HepG2 (cell line): ENCODE data around the gene ABHD12. TPM values are rescaled to one million over a fixed set of nuclear protein-coding genes. Genes with fewer than 3 reads are reported as not detected.

Experiments used
- AGO2 ChIP-seq: fragments of 200-400 bp; formaldehyde crosslinking; optimal IDR thresholded peaks from 2 replicates; pipeline ENCODE3; 2017; ENCODE audit warnings: mild to moderate bottlenecking, low read depth, low read length, moderate library complexity
- ESRRA ChIP-seq: sonication (generic); formaldehyde crosslinking; IDR thresholded peaks from 2 replicates; pipeline ENCODE4 v1.5.1; 2020; ENCODE audit warnings: mild to moderate bottlenecking, low read depth, missing genetic modification reagents
- HHEX ChIP-seq: IDR thresholded peaks from 2 replicates; pipeline ENCODE4 v1.6.1; 2016; ENCODE audit warnings: control low read depth
- HNRNPH1 ChIP-seq: fragments of 200-400 bp; formaldehyde crosslinking; optimal IDR thresholded peaks from 2 replicates; pipeline ENCODE3; 2017; ENCODE audit warnings: mild to moderate bottlenecking, low read depth, low read length
- HNRNPK ChIP-seq: fragments of 200-400 bp; formaldehyde crosslinking; IDR thresholded peaks from 2 replicates; pipeline ENCODE4 v1.6.1; 2018; ENCODE audit warnings: low read length, low read depth, moderate library complexity, mild to moderate bottlenecking; ENCODE audit not compliant: poor library complexity, severe bottlenecking
- NR2F6 ChIP-seq, 2 experiments: IDR thresholded peaks; 2 replicates each; pipeline ENCODE4 v1.6.1; 2016; ENCODE audit warnings: antibody characterized with exemption in 1 of 2, mild to moderate bottlenecking in 1 of 2
- PHF8 ChIP-seq: sonication (generic); formaldehyde crosslinking; IDR thresholded peaks from 2 replicates; pipeline ENCODE4 v1.5.0; 2020; ENCODE audit warnings: missing genetic modification reagents
- SOX6 ChIP-seq, 2 experiments: fragments of 450-650 bp in 1 of 2; sonication (generic) in 1 of 2; formaldehyde crosslinking in 1 of 2; IDR thresholded peaks; 2 replicates each; pipeline versions ENCODE4 v1.4.0 to v1.6.1; 2017 to 2020; ENCODE audit warnings: antibody characterized with exemption in 1 of 2, mild to moderate bottlenecking in 1 of 2, missing genetic modification reagents in 1 of 2
- SP4 ChIP-seq: sonication (generic); formaldehyde crosslinking; IDR thresholded peaks from 2 replicates; pipeline ENCODE4 v1.8.1; 2023; ENCODE audit warnings: mild to moderate bottlenecking, missing genetic modification reagents
- TOE1 ChIP-seq: sonication (generic); formaldehyde crosslinking; IDR thresholded peaks from 2 replicates; pipeline ENCODE4 v1.4.0; 2020; ENCODE audit warnings: mild to moderate bottlenecking, missing genetic modification reagents
- ZNF367 ChIP-seq: sonication (generic); formaldehyde crosslinking; IDR thresholded peaks from 2 replicates; pipeline ENCODE4 v1.4.0; 2020; ENCODE audit warnings: missing genetic modification reagents, borderline replicate concordance
- ZNF646 ChIP-seq: sonication (generic); formaldehyde crosslinking; IDR thresholded peaks from 2 replicates; pipeline ENCODE4 v1.9.0; 2021; ENCODE audit warnings: mild to moderate bottlenecking, missing genetic modification reagents
- ZNF691 ChIP-seq: sonication (generic); formaldehyde crosslinking; IDR thresholded peaks from 2 replicates; pipeline ENCODE4 v1.4.0; 2020; ENCODE audit warnings: missing genetic modification reagents, low read depth, mild to moderate bottlenecking, borderline replicate concordance
- ZNF773 ChIP-seq: sonication (generic); formaldehyde crosslinking; IDR thresholded peaks from 2 replicates; pipeline ENCODE4 v1.4.0; 2020; ENCODE audit warnings: missing genetic modification reagents, borderline replicate concordance
- ZSCAN20 ChIP-seq: sonication (generic); formaldehyde crosslinking; IDR thresholded peaks from 2 replicates; pipeline ENCODE4 v1.4.0; 2020; ENCODE audit warnings: missing genetic modification reagents, mild to moderate bottlenecking, borderline replicate concordance
- polyA plus RNA-seq, 8 experiments: library from polyadenylated mRNA; depleted of rRNA in 3 of 8; stranded (reverse) in 7 of 8; unstranded in 1 of 8; fragments of >200 nt; fragmentation: Illumina TruSeq in 4 of 8; extraction: Trizol in 4 of 8; gene quantifications; 2 replicates each; pipeline versions ENCODE4 v1.2.1 to v1.2.3, GENCODE V29; 2011 to 2016; ENCODE audit warnings: low read depth in 4 of 8, missing spikeins in 1 of 8, mixed read lengths in 1 of 8; ENCODE audit not compliant: insufficient read depth in 1 of 8
- total RNA-seq, 5 experiments: library from RNA; depleted of rRNA; stranded (reverse); fragments of >200 nt; fragmentation: Illumina TruSeq; extraction: Trizol; gene quantifications; 2 replicates each; pipeline ENCODE4 v1.2.3, GENCODE V29; 2016; ENCODE audit warnings: low read depth in 1 of 5
- TF ChIP-seq, protein P1 (sequence below): sonication (generic); formaldehyde crosslinking; conservative IDR thresholded peaks from 2 replicates; pipeline ENCODE4 v1.8.0; 2022; ENCODE audit warnings: low read depth, missing genetic modification reagents

Gene ABHD12
- total and polyA plus RNA-seq, 2 of the 13 experiments (the other 11 are each of a cell fraction or from before 2014, with no cell fraction given) = 23.5 to 72.1 TPM

GRCh38 chr20:25294459-25295385 lies 95.9 kb downstream of the ABHD12 start (continued):
- TF ChIP-seq NR2F6 (IDR thresholded peaks at IDR 0.05) (no peak), NR2F6 (CRISPR knock-in tag; IDR thresholded peaks at IDR 0.05) (peak; percentile 75), TOE1 (peak; percentile 72; the same call in 1 of the 2 replicates), HHEX (CRISPR knock-in tag) (no peak), SP4 (CRISPR knock-in tag) (peak; percentile 71; the same call in 1 of the 2 replicates), HNRNPH1 (peak; percentile 87), HNRNPK (peak; percentile 19), ZNF691 (CRISPR knock-in tag) (peak; percentile 90; the same call in 1 of the 2 replicates), ZSCAN20 (CRISPR knock-in tag) (no peak), PHF8 (CRISPR knock-in tag) (peak; percentile 58; the same call in 1 of the 2 replicates), ZNF773 (CRISPR knock-in tag) (0 out of 2 replicates have a peak, but pooled peaks have one; percentile 62), ZNF646 (CRISPR knock-in tag) (no peak), AGO2 (peak; percentile 94), ESRRA (CRISPR knock-in tag) (no peak), SOX6 (IDR thresholded peaks at IDR 0.05) (no peak), SOX6 (CRISPR knock-in tag; IDR thresholded peaks at IDR 0.05) (peak; percentile 66), ZNF367 (no peak)
- TF ChIP-seq, protein P1, sequence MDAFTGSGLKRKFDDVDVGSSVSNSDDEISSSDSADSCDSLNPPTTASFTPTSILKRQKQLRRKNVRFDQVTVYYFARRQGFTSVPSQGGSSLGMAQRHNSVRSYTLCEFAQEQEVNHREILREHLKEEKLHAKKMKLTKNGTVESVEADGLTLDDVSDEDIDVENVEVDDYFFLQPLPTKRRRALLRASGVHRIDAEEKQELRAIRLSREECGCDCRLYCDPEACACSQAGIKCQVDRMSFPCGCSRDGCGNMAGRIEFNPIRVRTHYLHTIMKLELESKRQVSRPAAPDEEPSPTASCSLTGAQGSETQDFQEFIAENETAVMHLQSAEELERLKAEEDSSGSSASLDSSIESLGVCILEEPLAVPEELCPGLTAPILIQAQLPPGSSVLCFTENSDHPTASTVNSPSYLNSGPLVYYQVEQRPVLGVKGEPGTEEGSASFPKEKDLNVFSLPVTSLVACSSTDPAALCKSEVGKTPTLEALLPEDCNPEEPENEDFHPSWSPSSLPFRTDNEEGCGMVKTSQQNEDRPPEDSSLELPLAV (CRISPR knock-in tag) = no peak
